Right lobe of liver (tissue), 6 donors: Measurements from ENCODE around the gene SLC17A8. TPM values are rescaled to one million over a fixed set of nuclear protein-coding genes. Genes with fewer than 3 reads are reported as not detected.

Source experiments
- ATAC-seq, 4 donors: fragments of 200-7000 bp; cut with Tn5 transposase; one replicate each; pipeline ENCODE4 v1.9.1; 2020; ENCODE audit warnings: mild to moderate bottlenecking in 4 of 4, moderate library complexity in 4 of 4
- DNase-seq, 3 donors: peaks; one replicate each; pipeline ENCODE4 v3.0.0-alpha.2; 2020
- H3K27ac ChIP-seq, 3 donors: fragments of 200-600 bp; one replicate each; pipeline ENCODE4 v1.8.0; 2022
- H3K27me3 ChIP-seq, 2 donors: fragments of 200-600 bp; one replicate each; pipeline ENCODE4 v1.8.0; 2022
- H3K36me3 ChIP-seq, 4 donors: fragments of 200-600 bp; sonication (generic) in 1 of 4; one replicate each; pipeline versions ENCODE4 v1.5.1 to v1.8.0; 2017 to 2022; ENCODE audit warnings: control low read depth in 1 of 4
- H3K4me1 ChIP-seq, 4 donors: fragments of 200-600 bp; sonication (generic) in 1 of 4; one replicate each; pipeline versions ENCODE4 v1.5.1 to v1.8.0; 2017 to 2022; ENCODE audit warnings: control low read depth in 1 of 4
- H3K4me3 ChIP-seq, 3 donors: fragments of 200-600 bp; one replicate each; pipeline ENCODE4 v1.8.0; 2022
- H3K9me3 ChIP-seq, 4 donors: fragments of 200-600 bp; sonication (generic) in 1 of 4; one replicate each; pipeline versions ENCODE4 v1.5.1 to v1.8.0; 2017 to 2022; ENCODE audit warnings: control low read depth in 1 of 4
- POLR2A ChIP-seq: fragments of 450-650 bp; IDR thresholded peaks from one replicate; pipeline ENCODE4 v1.6.1; 2017; ENCODE audit warnings: antibody characterized with exemption, mild to moderate bottlenecking
- WGBS: methylation state at CpG from one replicate; pipeline ENCODE4 v1.1.6; 2018; ENCODE audit warnings: low coverage, low lambda C conversion rate; ENCODE audit not compliant: insufficient coverage; ENCODE audit errors: missing lambda C conversion rate; 5-methylcytosine and 5-hydroxymethylcytosine counted together
- intact Hi-C, 2 donors: fragments of 100-400 bp; cut with DNase I; formaldehyde crosslinking; loops; one replicate each; pipeline versions ENCODE4 v1.11.2 to v1.14.1; 2022
- total RNA-seq, 6 experiments: library from RNA; depleted of rRNA in 2 of 6; stranded (reverse); fragments of >200 nt in 2 of 6; fragmentation: NEBNext Ultra II Directional in 3 of 6; extraction: Animal tissue kit (Norgen Biotek cat#: 25700) in 3 of 6; gene quantifications; one replicate each; pipeline versions ENCODE4 v1.1.0 to v1.2.4, GENCODE V29; 2016 to 2023
- TF ChIP-seq, protein P1 (sequence below), 4 donors: fragments of 200-600 bp in 3 of 4; fragments of 450-650 bp in 1 of 4; IDR thresholded peaks; one replicate each; pipeline versions ENCODE4 v1.5.1 to v1.8.0; 2016 to 2022; ENCODE audit warnings: antibody characterized with exemption in 4 of 4, mild to moderate bottlenecking in 2 of 4
- donor health status: DM: no; HTN: yes; CAD: no.
- donor health status: DM: no; HTN: no; CAD: no.
- donor health status: DM: no; HTN: no; CAD: no.
- donor health status: DM: no; HTN: yes; CAD: no.
- donor health status: DM: no; HTN: yes; CAD: no.

SLC17A8 gene
- total RNA-seq, 6 experiments from 2014 or later, result 0.06 to 0.51 (median 0.23) TPM

DNA sequence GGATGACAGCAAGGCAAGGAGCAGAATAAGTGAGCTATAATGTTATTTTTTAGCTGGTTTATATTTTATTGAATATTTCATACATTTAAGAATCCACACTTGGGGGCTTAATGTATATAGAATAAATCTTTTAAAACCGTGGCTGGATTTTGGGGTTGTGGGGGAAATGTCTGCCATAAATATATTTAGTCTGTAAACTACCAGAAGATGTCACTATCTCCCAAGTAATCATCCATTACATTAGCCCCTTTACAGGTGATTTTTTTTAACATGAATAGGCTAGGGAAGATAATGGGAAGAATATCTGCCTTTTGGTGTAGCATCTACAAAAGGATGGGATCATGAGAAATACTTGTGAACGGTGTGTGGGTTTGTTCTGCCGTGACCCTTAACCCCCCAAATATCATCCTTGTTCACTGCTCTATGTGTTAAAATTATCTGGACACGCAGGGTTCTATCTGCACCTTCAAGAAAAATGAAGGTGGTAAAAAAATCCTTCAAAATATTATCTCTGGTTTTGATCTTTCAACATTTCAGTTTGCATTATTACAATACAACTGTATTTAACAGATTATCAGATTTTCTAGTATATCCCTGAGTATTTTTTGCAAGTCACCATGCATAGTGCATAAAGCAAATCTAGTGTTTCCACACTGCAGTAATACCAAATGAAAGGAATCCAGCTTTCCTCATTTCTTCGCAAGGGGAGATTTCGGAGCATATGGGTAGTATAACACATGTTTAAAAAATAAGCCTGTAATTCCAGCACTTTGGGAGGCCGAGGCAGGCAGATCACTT lies 8.0 kb upstream of the SLC17A8 start:
- intact Hi-C loops, result no loop called here
- ATAC-seq, result peak; percentile 43 to 78 (median 68)
- 59% methylated on average over 6 of the region's 7 CpGs for WGBS

GRCh38 chr12:100359248-100359647 lies 2.4 kb downstream of the SLC17A8 start:
- no peak for TF ChIP-seq POLR2A
- TF ChIP-seq, protein P1, sequence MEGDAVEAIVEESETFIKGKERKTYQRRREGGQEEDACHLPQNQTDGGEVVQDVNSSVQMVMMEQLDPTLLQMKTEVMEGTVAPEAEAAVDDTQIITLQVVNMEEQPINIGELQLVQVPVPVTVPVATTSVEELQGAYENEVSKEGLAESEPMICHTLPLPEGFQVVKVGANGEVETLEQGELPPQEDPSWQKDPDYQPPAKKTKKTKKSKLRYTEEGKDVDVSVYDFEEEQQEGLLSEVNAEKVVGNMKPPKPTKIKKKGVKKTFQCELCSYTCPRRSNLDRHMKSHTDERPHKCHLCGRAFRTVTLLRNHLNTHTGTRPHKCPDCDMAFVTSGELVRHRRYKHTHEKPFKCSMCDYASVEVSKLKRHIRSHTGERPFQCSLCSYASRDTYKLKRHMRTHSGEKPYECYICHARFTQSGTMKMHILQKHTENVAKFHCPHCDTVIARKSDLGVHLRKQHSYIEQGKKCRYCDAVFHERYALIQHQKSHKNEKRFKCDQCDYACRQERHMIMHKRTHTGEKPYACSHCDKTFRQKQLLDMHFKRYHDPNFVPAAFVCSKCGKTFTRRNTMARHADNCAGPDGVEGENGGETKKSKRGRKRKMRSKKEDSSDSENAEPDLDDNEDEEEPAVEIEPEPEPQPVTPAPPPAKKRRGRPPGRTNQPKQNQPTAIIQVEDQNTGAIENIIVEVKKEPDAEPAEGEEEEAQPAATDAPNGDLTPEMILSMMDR (IDR thresholded peaks at IDR 0.05), result no peak
- Histone ChIP-seq H3K27me3 (no peaks in the 10 kb centered on the region), H3K36me3 (no peaks in the 10 kb centered on the region), H3K4me3 (no peak overlapping the region), H3K27ac (no peak overlapping the region), H3K9me3 (no peaks in the 10 kb centered on the region), H3K4me1 (peaks cover 0 to 6% (median 0%) of the 10 kb centered on the region in 4 donors)
- ATAC-seq, result peak in 2 of 4 donors; percentile 52 to 56
- DNase-seq, result no peak
- 11% methylated on average over 3 of the region's 3 CpGs for WGBS
- intact Hi-C loops, result loop anchor here in 1 of 2 donors (10.0 kb wide), 2 partner anchors 316 to 376 kb away; no protein-coding TSS in a partner anchor

More for the DNA sequence above, 8.0 kb upstream of the SLC17A8 start:
- TF ChIP-seq, protein P1 (IDR thresholded peaks at IDR 0.05), result peak; percentile 33 to 55 (median 43)
- TF ChIP-seq POLR2A, result no peak
- no peaks in the 10 kb centered on the region for H3K27me3 ChIP-seq
- no peak overlapping the region for H3K27ac ChIP-seq
- no peaks in the 10 kb centered on the region for H3K36me3 ChIP-seq
- H3K4me1 ChIP-seq, result no peaks in the 10 kb centered on the region
- H3K9me3 ChIP-seq, result no peaks in the 10 kb centered on the region
- H3K4me3 ChIP-seq, result no peak overlapping the region
- DNase-seq, result no peak

DNA sequence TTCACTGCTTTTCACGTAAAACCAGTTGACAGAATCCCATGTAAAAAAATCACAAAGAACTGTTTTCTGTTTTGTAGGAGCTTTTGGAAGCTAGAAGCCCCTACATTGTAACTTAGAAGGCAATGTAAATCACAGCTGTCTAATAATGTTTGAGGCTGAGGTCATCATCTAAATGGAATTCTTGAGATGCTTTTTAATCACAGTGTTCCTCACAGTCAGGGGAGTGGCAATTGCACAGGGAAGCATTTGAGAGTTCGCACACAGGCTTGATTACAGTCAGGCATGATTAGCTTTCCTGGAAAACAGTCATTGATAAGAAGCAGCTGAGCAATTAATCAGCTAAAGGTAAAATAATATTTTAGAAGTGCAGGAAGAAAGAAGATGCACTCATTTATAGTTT lies 2.9 kb downstream of the SLC17A8 start:
- no peaks in the 10 kb centered on the region for H3K27me3 ChIP-seq
- no peak overlapping the region for H3K4me3 ChIP-seq
- DNase-seq (no peak), ATAC-seq (peak in 1 of 4 donors; percentile 25)
- H3K27ac ChIP-seq, result no peak overlapping the region
- TF ChIP-seq, protein P1 (IDR thresholded peaks at IDR 0.05), result no peak
- no peak for TF ChIP-seq POLR2A
- WGBS, result 52% methylated on average over 2 of the region's 2 CpGs
- peaks cover 0 to 6% (median 0%) of the 10 kb centered on the region in 4 donors for H3K4me1 ChIP-seq
- H3K36me3 ChIP-seq, result no peaks in the 10 kb centered on the region
- intact Hi-C loops, result loop anchor here in 1 of 2 donors (10.0 kb wide), 2 partner anchors 315 to 375 kb away; no protein-coding TSS in a partner anchor
- H3K9me3 ChIP-seq, result no peaks in the 10 kb centered on the region

DNA sequence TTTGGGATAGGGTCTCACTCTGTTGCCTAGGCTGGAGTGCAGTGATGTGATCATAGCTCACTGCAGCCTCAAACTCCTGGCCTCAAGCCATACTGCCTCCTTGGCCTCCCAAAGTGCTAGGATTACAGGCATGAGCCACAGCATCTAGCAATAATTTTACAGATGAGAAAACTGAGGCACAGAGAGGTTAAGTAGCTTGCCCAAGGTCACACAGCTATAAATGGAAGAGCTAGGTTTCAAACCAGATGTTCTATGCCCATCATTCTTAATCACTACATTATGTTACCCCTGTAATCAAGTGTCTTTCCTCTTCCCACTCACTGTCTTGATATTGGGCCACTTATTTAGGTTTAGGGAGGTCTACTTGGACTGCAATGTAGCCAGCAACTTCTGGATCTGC lies 3.6 kb downstream of the SLC17A8 start:
- H3K27me3 ChIP-seq, result no peaks in the 10 kb centered on the region
- no peak for TF ChIP-seq POLR2A
- TF ChIP-seq, protein P1 (IDR thresholded peaks at IDR 0.05), result no peak
- no peak overlapping the region for H3K4me3 ChIP-seq
- H3K9me3 ChIP-seq, result no peaks in the 10 kb centered on the region
- ATAC-seq (no peak), DNase-seq (no peak)
- intact Hi-C loops, result no loop called here
- H3K36me3 ChIP-seq, result no peaks in the 10 kb centered on the region
- H3K27ac ChIP-seq, result no peak overlapping the region
- H3K4me1 ChIP-seq, result peaks cover 0 to 6% (median 0%) of the 10 kb centered on the region in 4 donors
